CD4-positive, CD25-positive, alpha-beta regulatory T cell (primary cell): ENCODE results near the gene CTBP1. TPM values are rescaled to one million over a fixed set of nuclear protein-coding genes. Genes with fewer than 3 reads are reported as not detected.

Source experiments
- ATAC-seq, 2 donors: fragments of 150-1000 bp; cut with Tn5 transposase; one replicate each; pipeline ENCODE4 v1.10.0; 2021; ENCODE audit warnings: low read depth in 2 of 2, moderate number of reproducible peaks in 2 of 2, moderate library complexity in 1 of 2
- DNase-seq, 3 donors: peaks; one replicate each; pipeline versions ENCODE4 v3.0.0 to v3.0.0-alpha.2; 2012 to 2022; ENCODE audit warnings: mixed read lengths in 1 of 3
- H3K27ac ChIP-seq: one replicate; pipeline ENCODE4 v1.7.0; 2013; ENCODE audit warnings: mild to moderate bottlenecking, low read length; ENCODE audit not compliant: insufficient read depth, poor library complexity, severe bottlenecking
- H3K27me3 ChIP-seq: one replicate; pipeline ENCODE4 v1.7.0; 2013; ENCODE audit warnings: low read length; ENCODE audit not compliant: control insufficient read depth, insufficient read depth
- H3K36me3 ChIP-seq: one replicate; pipeline ENCODE4 v1.7.0; 2013; ENCODE audit warnings: mild to moderate bottlenecking, low read length, moderate library complexity; ENCODE audit not compliant: control insufficient read depth, insufficient read depth
- H3K4me1 ChIP-seq: 2 replicates; pipeline ENCODE4 v1.7.0; 2013; ENCODE audit warnings: mild to moderate bottlenecking, low read length; ENCODE audit not compliant: insufficient read depth, control insufficient read depth, poor library complexity, severe bottlenecking
- H3K4me3 ChIP-seq: one replicate; pipeline ENCODE4 v1.7.0; 2013; ENCODE audit warnings: low read depth, mild to moderate bottlenecking, low read length, moderate library complexity
- H3K9me3 ChIP-seq, 2 experiments: 1 replicate in 1 of 2; 2 replicates in 1 of 2; pipeline ENCODE4 v1.7.0; 2013; ENCODE audit warnings: low read length in 2 of 2, mild to moderate bottlenecking in 1 of 2, moderate library complexity in 1 of 2; ENCODE audit not compliant: control insufficient read depth in 2 of 2
- H3K27ac Mint-ChIP-seq, 3 donors: one replicate each; pipeline ENCODE4 v1.8.0; 2020 to 2022; ENCODE audit warnings: mild to moderate bottlenecking in 3 of 3, mixed read lengths in 3 of 3, moderate library complexity in 2 of 3
- H3K27me3 Mint-ChIP-seq: one replicate; pipeline ENCODE4 v1.8.0; 2022; ENCODE audit warnings: mild to moderate bottlenecking, mixed read lengths
- H3K36me3 Mint-ChIP-seq: one replicate; pipeline ENCODE4 v1.8.0; 2020; ENCODE audit warnings: mixed read lengths
- H3K4me1 Mint-ChIP-seq, 4 donors: one replicate each; pipeline ENCODE4 v1.8.0; 2020 to 2022; ENCODE audit warnings: mixed read lengths in 4 of 4, mild to moderate bottlenecking in 1 of 4
- H3K4me3 Mint-ChIP-seq, 4 donors: one replicate each; pipeline ENCODE4 v1.8.0; 2020 to 2022; ENCODE audit warnings: mild to moderate bottlenecking in 4 of 4, mixed read lengths in 4 of 4, moderate library complexity in 3 of 4
- H3K9me3 Mint-ChIP-seq, 7 donors: one replicate each; pipeline ENCODE4 v1.8.0; 2020 to 2022; ENCODE audit warnings: mixed read lengths in 7 of 7, mild to moderate bottlenecking in 3 of 7, moderate library complexity in 2 of 7
- polyA plus RNA-seq, 4 donors: library from polyadenylated mRNA; unstranded; fragments of 300-500 nt; fragmentation: Illumina TruSeq; gene quantifications; one replicate each; pipeline ENCODE4 v1.2.3, GENCODE V29; 2021
- total RNA-seq: library from RNA; stranded (reverse); gene quantifications from one replicate; pipeline ENCODE4 v1.2.3, GENCODE V29; 2022

Gene CTBP1
- total and polyA plus RNA-seq, 5 donors from 2014 or later = 32.4 to 198 (median 67.2) TPM

- no peak overlapping the region for H3K4me3 ChIP-seq
- Mint-ChIP-seq H3K4me3 (peak overlapping the region in 2 of 4 donors; percentile 36 to 38), H3K36me3 (peaks cover 10% of the 10 kb centered on the region), H3K27me3 (no peaks in the 10 kb centered on the region), H3K4me1 (peaks cover 0 to 51% (median 20%) of the 10 kb centered on the region in 4 donors), H3K9me3 (no peaks in the 10 kb centered on the region), H3K27ac (peak overlapping the region in 1 of 3 donors; percentile 31)
- peaks cover 19% of the 10 kb centered on the region for H3K36me3 ChIP-seq
- no peaks in the 10 kb centered on the region for H3K27me3 ChIP-seq
- H3K27ac ChIP-seq = no peak overlapping the region
- H3K4me1 ChIP-seq = peaks cover 55% of the 10 kb centered on the region
- H3K9me3 ChIP-seq = no peaks in the 10 kb centered on the region
- ATAC-seq (no peak), DNase-seq (no peak)
These were observed 5.4 kb downstream of the CTBP1 start for GRCh38 chr4:1243451-1244080.

GRCh38 chr4:1242506-1243450 lies 6.2 kb downstream of the CTBP1 start:
- no peaks in the 10 kb centered on the region for H3K9me3 ChIP-seq
- ATAC-seq (no peak), DNase-seq (no peak)
- H3K4me3 Mint-ChIP-seq = peak overlapping the region in 3 of 4 donors; percentile 0 to 61 (median 10)
- peak overlapping the region in 2 of 3 donors; percentile 16 to 73 for H3K27ac Mint-ChIP-seq
- H3K4me1 ChIP-seq = peaks cover 53% of the 10 kb centered on the region
- H3K27ac ChIP-seq = no peak overlapping the region
- H3K36me3 Mint-ChIP-seq = peaks cover 10% of the 10 kb centered on the region
- H3K4me1 Mint-ChIP-seq = peaks cover 0 to 51% (median 20%) of the 10 kb centered on the region in 4 donors
- H3K9me3 Mint-ChIP-seq = no peaks in the 10 kb centered on the region
- no peaks in the 10 kb centered on the region for H3K27me3 ChIP-seq
- H3K27me3 Mint-ChIP-seq = no peaks in the 10 kb centered on the region
- peaks cover 26% of the 10 kb centered on the region for H3K36me3 ChIP-seq
- H3K4me3 ChIP-seq = no peak overlapping the region

- peaks cover 29% of the 10 kb centered on the region for H3K36me3 ChIP-seq
- DNase-seq = no peak
- H3K9me3 Mint-ChIP-seq = no peaks in the 10 kb centered on the region
These were observed 6.9 kb downstream of the CTBP1 start for GRCh38 chr4:1241936-1242505.

GRCh38 chr4:1241466-1241935 lies 7.4 kb downstream of the CTBP1 start:
- ATAC-seq (no peak), DNase-seq (no peak)
- Mint-ChIP-seq H3K27ac (no peak overlapping the region), H3K4me1 (peaks cover 0 to 44% (median 15%) of the 10 kb centered on the region in 4 donors), H3K4me3 (no peak overlapping the region), H3K36me3 (peaks cover 10% of the 10 kb centered on the region), H3K9me3 (no peaks in the 10 kb centered on the region), H3K27me3 (no peaks in the 10 kb centered on the region)
- H3K4me3 ChIP-seq = no peak overlapping the region
- no peaks in the 10 kb centered on the region for H3K9me3 ChIP-seq
- peaks cover 40% of the 10 kb centered on the region for H3K4me1 ChIP-seq
- H3K27ac ChIP-seq = no peak overlapping the region
- H3K36me3 ChIP-seq = peaks cover 33% of the 10 kb centered on the region
- no peaks in the 10 kb centered on the region for H3K27me3 ChIP-seq

More at GRCh38 chr4:1241936-1242505, 6.9 kb downstream of the CTBP1 start:
- H3K27ac ChIP-seq = no peak overlapping the region
- no peaks in the 10 kb centered on the region for H3K27me3 ChIP-seq
- Mint-ChIP-seq H3K27ac (no peak overlapping the region), H3K4me3 (no peak overlapping the region), H3K4me1 (peaks cover 0 to 49% (median 19%) of the 10 kb centered on the region in 4 donors), H3K36me3 (peaks cover 10% of the 10 kb centered on the region), H3K27me3 (no peaks in the 10 kb centered on the region)
- peaks cover 46% of the 10 kb centered on the region for H3K4me1 ChIP-seq
- no peaks in the 10 kb centered on the region for H3K9me3 ChIP-seq
- no peak for ATAC-seq
- H3K4me3 ChIP-seq = no peak overlapping the region

GRCh38 chr4:1240721-1241465 lies 8.0 kb downstream of the CTBP1 start:
- Mint-ChIP-seq H3K4me3 (no peak overlapping the region), H3K4me1 (peaks cover 0 to 38% (median 10%) of the 10 kb centered on the region in 4 donors), H3K9me3 (no peaks in the 10 kb centered on the region), H3K36me3 (peaks cover 10% of the 10 kb centered on the region), H3K27me3 (no peaks in the 10 kb centered on the region), H3K27ac (no peak overlapping the region)
- no peak overlapping the region for H3K4me3 ChIP-seq
- DNase-seq (no peak), ATAC-seq (no peak)
- peaks cover 37% of the 10 kb centered on the region for H3K36me3 ChIP-seq
- no peak overlapping the region for H3K27ac ChIP-seq
- H3K27me3 ChIP-seq = no peaks in the 10 kb centered on the region
- H3K4me1 ChIP-seq = peaks cover 34% of the 10 kb centered on the region
- no peaks in the 10 kb centered on the region for H3K9me3 ChIP-seq

- H3K36me3 Mint-ChIP-seq = peaks cover 17% of the 10 kb centered on the region
- peaks cover 0 to 33% (median 6%) of the 10 kb centered on the region in 4 donors for H3K4me1 Mint-ChIP-seq
- Histone ChIP-seq H3K4me1 (peaks cover 25% of the 10 kb centered on the region), H3K9me3 (no peaks in the 10 kb centered on the region), H3K36me3 (peaks cover 47% of the 10 kb centered on the region), H3K27me3 (no peaks in the 10 kb centered on the region), H3K4me3 (no peak overlapping the region), H3K27ac (no peak overlapping the region)
- H3K9me3 Mint-ChIP-seq = no peaks in the 10 kb centered on the region
- peak overlapping the region in 1 of 3 donors; percentile 55 for H3K27ac Mint-ChIP-seq
- no peaks in the 10 kb centered on the region for H3K27me3 Mint-ChIP-seq
- no peak overlapping the region for H3K4me3 Mint-ChIP-seq
- ATAC-seq (no peak), DNase-seq (no peak)
These were observed 9.0 kb downstream of the CTBP1 start for GRCh38 chr4:1239950-1240307.
